ENCODE measurements around the gene GTF3C1.

The GTF3C1 gene

DNA sequence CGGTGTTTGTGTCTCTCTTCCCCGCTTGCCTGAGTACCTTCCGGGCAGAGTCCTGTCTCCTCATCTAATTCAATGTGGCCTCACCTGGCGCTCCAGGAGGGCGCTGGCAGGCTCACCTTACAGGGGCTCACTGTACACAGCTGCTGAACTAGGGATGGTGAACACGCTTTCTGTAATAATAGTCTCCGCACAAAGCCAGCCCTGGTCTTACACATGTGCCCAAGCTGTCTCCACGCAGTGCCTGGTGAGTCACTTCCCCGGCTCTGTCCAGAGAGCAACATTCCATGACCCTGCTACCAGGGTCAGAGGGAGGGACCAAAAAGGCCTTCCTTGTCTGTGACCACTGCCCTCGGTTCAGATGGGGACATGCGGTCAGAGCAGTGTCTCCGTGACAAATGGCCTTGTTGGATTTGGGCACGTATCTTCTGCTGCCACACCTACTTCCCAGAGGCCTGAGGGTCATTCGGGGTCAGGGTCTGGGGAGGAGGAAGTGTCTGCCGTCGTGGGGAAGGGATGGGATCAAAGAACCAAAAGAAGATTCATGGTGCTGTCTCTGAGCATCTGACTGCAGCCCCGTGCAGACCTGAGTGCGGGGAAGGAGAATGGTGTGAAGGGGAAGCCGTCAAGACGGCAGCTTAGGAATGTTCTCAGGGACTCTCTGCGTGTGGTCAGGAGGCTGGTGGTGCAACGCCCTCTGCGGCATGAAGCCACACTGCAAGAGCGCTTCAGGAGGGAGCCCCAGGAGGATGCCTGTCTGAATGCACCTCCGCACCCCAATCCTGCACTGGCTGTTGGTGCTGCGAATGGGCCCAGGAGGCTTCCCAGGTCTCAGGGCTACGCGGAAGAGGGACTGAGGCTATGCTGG, 78.9 kb downstream of the GTF3C1 start:
- no peak overlapping the region for H3K4me3 ChIP-seq (ENCODE audit: low read length)
- no peak overlapping the region for H3K27ac ChIP-seq (ENCODE audit: low read length)
- TF ChIP-seq EZH2phosphoT487 (IDR thresholded peaks at IDR 0.05; ENCODE audit: low read depth) = no peak
- TF ChIP-seq, protein P1, sequence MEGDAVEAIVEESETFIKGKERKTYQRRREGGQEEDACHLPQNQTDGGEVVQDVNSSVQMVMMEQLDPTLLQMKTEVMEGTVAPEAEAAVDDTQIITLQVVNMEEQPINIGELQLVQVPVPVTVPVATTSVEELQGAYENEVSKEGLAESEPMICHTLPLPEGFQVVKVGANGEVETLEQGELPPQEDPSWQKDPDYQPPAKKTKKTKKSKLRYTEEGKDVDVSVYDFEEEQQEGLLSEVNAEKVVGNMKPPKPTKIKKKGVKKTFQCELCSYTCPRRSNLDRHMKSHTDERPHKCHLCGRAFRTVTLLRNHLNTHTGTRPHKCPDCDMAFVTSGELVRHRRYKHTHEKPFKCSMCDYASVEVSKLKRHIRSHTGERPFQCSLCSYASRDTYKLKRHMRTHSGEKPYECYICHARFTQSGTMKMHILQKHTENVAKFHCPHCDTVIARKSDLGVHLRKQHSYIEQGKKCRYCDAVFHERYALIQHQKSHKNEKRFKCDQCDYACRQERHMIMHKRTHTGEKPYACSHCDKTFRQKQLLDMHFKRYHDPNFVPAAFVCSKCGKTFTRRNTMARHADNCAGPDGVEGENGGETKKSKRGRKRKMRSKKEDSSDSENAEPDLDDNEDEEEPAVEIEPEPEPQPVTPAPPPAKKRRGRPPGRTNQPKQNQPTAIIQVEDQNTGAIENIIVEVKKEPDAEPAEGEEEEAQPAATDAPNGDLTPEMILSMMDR (IDR thresholded peaks at IDR 0.05; ENCODE audit: low read depth, low read length) = no peak
- peaks cover 33% of the 10 kb centered on the region for H3K36me3 ChIP-seq (replicated peaks; ENCODE audit: low read depth, low read length)
- H2AFZ ChIP-seq (ENCODE audit: low read depth, low read length) = no peak overlapping the region
- no peaks in the 10 kb centered on the region for H3K79me2 ChIP-seq (ENCODE audit: low read length)
- H3K27me3 ChIP-seq (ENCODE audit: low read depth, low read length) = no peaks in the 10 kb centered on the region
- no peaks in the 10 kb centered on the region for H3K9me3 ChIP-seq (ENCODE audit: insufficient read depth, low read length)
- H3K4me2 ChIP-seq (ENCODE audit: low read length) = no peak overlapping the region
- H3K4me1 ChIP-seq (ENCODE audit: low read length) = no peaks in the 10 kb centered on the region
- no peaks in the 10 kb centered on the region for H4K20me1 ChIP-seq (ENCODE audit: insufficient read depth, low read length)
- H3K9ac ChIP-seq (ENCODE audit: low read length) = no peak overlapping the region

DNA sequence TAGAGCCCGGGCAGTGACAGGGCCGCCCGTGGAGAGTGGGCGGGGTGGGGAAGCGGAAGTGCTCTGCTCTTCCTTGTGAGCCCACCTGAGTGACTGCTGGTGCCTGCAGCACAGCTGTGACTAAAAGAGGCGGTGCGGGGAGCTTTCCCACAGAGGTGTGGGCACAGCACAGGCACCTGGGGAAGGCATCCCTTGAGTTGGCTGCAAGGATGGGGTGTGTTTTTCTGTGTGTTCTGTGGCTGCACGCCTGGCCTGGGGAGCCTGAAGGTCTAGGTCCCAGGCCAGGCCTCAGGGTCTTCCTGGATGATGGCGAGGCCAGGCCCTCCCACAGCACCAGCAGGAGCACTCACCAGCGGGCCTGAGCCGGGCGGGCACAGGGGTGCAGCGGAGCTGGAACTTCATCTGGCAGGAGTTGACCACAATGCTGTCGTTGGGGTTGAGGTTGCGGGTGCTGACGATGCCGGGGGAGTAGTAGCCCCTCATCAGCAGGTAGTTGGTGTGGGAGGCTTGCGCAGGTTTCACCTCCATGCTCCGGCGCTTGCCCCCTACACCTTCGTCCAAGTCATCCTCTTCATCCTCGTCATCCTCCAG, 80.7 kb downstream of the GTF3C1 start:
- TF ChIP-seq, protein P1 (IDR thresholded peaks at IDR 0.05; ENCODE audit: low read depth, low read length) = no peak
- no peak for TF ChIP-seq EZH2phosphoT487 (IDR thresholded peaks at IDR 0.05; ENCODE audit: low read depth)
- peaks cover 12% of the 10 kb centered on the region for H3K4me1 ChIP-seq (ENCODE audit: low read length)
- peaks cover 47% of the 10 kb centered on the region for H3K36me3 ChIP-seq (replicated peaks; ENCODE audit: low read depth, low read length)

DNA sequence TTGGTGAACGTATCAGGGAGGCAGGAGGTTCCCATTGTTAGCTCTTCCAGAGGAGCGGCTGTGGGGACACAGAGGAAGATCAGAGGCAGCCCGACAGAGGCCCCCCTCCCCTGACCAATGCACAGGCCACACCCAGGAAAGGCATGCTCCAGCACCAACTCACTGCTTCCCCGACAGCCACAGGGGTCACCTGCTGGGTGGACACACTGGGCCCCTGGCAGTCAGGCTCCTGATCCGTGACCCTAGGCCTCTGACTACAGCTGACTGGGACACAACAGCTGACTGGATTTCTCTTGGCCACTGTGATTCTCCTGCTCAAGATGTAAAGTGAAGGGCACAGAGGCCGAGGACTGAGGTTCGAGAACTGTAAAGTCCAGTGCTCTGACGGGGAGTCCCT, 84.2 kb downstream of the GTF3C1 start:
- H3K4me2 ChIP-seq (ENCODE audit: low read length) = no peak overlapping the region
- H3K27ac ChIP-seq (ENCODE audit: low read length) = no peak overlapping the region
- H3K79me2 ChIP-seq (ENCODE audit: low read length) = no peaks in the 10 kb centered on the region
- no peak overlapping the region for H3K9ac ChIP-seq (ENCODE audit: low read length)
- H3K36me3 ChIP-seq (replicated peaks; ENCODE audit: low read depth, low read length) = peaks cover 49% of the 10 kb centered on the region
- H3K27me3 ChIP-seq (ENCODE audit: low read depth, low read length) = no peaks in the 10 kb centered on the region
- no peak overlapping the region for H2AFZ ChIP-seq (ENCODE audit: low read depth, low read length)
- H4K20me1 ChIP-seq (ENCODE audit: insufficient read depth, low read length) = no peaks in the 10 kb centered on the region
- no peak overlapping the region for H3K4me3 ChIP-seq (ENCODE audit: low read length)
- TF ChIP-seq, protein P1 (IDR thresholded peaks at IDR 0.05; ENCODE audit: low read depth, low read length) = no peak
- H3K9me3 ChIP-seq (ENCODE audit: insufficient read depth, low read length) = no peaks in the 10 kb centered on the region
- H3K4me1 ChIP-seq (ENCODE audit: low read length) = peaks cover 12% of the 10 kb centered on the region

More for the DNA sequence above, 80.7 kb downstream of the GTF3C1 start:
- no peak overlapping the region for H3K4me3 ChIP-seq (ENCODE audit: low read length)
- no peak overlapping the region for H3K9ac ChIP-seq (ENCODE audit: low read length)
- H3K27ac ChIP-seq (ENCODE audit: low read length) = no peak overlapping the region
- no peaks in the 10 kb centered on the region for H3K27me3 ChIP-seq (ENCODE audit: low read depth, low read length)
- H3K4me2 ChIP-seq (ENCODE audit: low read length) = no peak overlapping the region
- H4K20me1 ChIP-seq (ENCODE audit: insufficient read depth, low read length) = no peaks in the 10 kb centered on the region
- H3K9me3 ChIP-seq (ENCODE audit: insufficient read depth, low read length) = no peaks in the 10 kb centered on the region
- H2AFZ ChIP-seq (ENCODE audit: low read depth, low read length) = no peak overlapping the region
- no peaks in the 10 kb centered on the region for H3K79me2 ChIP-seq (ENCODE audit: low read length)

DNA sequence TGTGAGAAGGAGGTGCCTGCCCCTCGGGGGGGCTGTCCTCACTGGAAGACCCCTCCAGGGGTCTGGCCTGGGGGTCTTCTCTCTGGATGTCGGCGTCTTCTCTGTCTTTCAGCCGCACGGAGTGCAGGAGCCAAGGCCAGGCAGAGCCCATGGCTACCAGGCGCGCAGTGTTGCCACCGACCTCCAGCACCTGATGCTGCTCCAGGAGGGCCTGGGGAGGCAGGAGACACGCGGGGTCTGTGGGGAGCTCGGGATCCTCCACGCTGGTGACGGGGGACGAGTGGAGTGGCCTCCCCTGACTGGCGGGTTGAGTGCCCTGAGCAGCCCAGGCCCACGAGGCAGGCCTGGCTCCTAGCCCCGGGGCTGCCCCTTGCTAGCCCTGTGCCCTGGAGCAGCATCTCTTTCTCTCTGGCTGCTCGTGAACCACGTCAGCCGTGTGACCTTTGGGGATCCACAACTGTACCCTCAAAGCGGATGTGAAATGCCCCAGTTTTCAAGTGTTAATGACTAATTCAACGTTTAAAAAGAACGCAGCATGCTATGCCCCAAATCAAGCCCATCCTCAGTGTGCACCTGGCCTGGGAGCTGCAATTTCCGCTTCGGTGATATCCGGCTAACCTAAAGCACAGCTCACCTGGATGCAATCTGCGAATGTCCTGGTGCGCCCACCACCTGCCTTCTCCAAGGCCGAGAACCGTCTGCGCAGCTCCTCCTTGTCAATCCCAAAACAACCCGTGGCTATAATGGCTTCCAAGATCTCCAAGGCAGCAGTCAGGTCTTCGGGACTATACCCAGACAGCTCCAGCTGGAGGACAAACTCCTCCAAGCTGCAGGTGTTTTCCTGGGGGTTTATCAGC, 84.9 kb downstream of the GTF3C1 start:
- Histone ChIP-seq H3K9me3 (ENCODE audit: insufficient read depth, low read length) (no peaks in the 10 kb centered on the region), H3K27ac (ENCODE audit: low read length) (no peak overlapping the region), H3K79me2 (ENCODE audit: low read length) (no peaks in the 10 kb centered on the region), H3K36me3 (replicated peaks; ENCODE audit: low read depth, low read length) (peaks cover 44% of the 10 kb centered on the region), H3K4me2 (ENCODE audit: low read length) (no peak overlapping the region), H4K20me1 (ENCODE audit: insufficient read depth, low read length) (no peaks in the 10 kb centered on the region), H3K9ac (ENCODE audit: low read length) (no peak overlapping the region), H3K27me3 (ENCODE audit: low read depth, low read length) (no peaks in the 10 kb centered on the region), H3K4me1 (ENCODE audit: low read length) (peaks cover 12% of the 10 kb centered on the region), H2AFZ (ENCODE audit: low read depth, low read length) (no peak overlapping the region), H3K4me3 (ENCODE audit: low read length) (no peak overlapping the region)
- TF ChIP-seq EZH2phosphoT487 (IDR thresholded peaks at IDR 0.05; ENCODE audit: low read depth) = no peak
- TF ChIP-seq, protein P1 (IDR thresholded peaks at IDR 0.05; ENCODE audit: low read depth, low read length) = no peak

Measured in OCI-LY3 (cell line).